Suppressor macrophage treated with lipopolysaccharide for 1 hour (primary cell): ENCODE measurements around the gene SLC25A12.
"Not testable (repeated sequence)": the region's sequence is repeated elsewhere in the genome, so short reads cannot be mapped to it uniquely, and the experiment has no call there.

ENCODE experiments used
- DNase-seq, 3 donors: peaks; one replicate each; pipeline ENCODE4 v3.0.0-alpha.2; 2020 to 2022

Gene SLC25A12

GRCh38 chr2:171788316-171788993 is 105.6 kb downstream of the SLC25A12 start:
- DNase-seq = no peak

- no peak for DNase-seq
Observed at GRCh38 chr2:171787333-171788072, 106.5 kb downstream of the SLC25A12 start.

- no peak for DNase-seq
Observed at GRCh38 chr2:171785450-171785849, 108.6 kb downstream of the SLC25A12 start.

- DNase-seq = no peak
Observed at GRCh38 chr2:171778515-171778914, 115.5 kb downstream of the SLC25A12 start.

GRCh38 chr2:171774581-171774980 is 119.5 kb downstream of the SLC25A12 start:
- DNase-seq = not testable (repeated sequence)

- no peak for DNase-seq
Observed at GRCh38 chr2:171772373-171772772, 121.7 kb downstream of the SLC25A12 start.

- no peak for DNase-seq
Observed at GRCh38 chr2:171771463-171771862, 122.6 kb downstream of the SLC25A12 start.

GRCh38 chr2:171763602-171764001 is 130.4 kb downstream of the SLC25A12 start:
- no peak for DNase-seq

- DNase-seq = peak in 2 of 3 donors; percentile 4 to 17
Observed at GRCh38 chr2:171762879-171763573, 131.0 kb downstream of the SLC25A12 start.

GRCh38 chr2:171761176-171761575 is 132.9 kb downstream of the SLC25A12 start:
- DNase-seq = not testable (repeated sequence)

GRCh38 chr2:171758762-171759161 is 135.3 kb downstream of the SLC25A12 start:
- not testable (repeated sequence) for DNase-seq

GRCh38 chr2:171754254-171754939 is 139.6 kb downstream of the SLC25A12 start:
- DNase-seq = no peak

- DNase-seq = no peak
Observed at GRCh38 chr2:171747371-171747770, 146.7 kb downstream of the SLC25A12 start.

- no peak for DNase-seq
Observed at GRCh38 chr2:171745806-171746205, 148.2 kb downstream of the SLC25A12 start.

GRCh38 chr2:171745141-171745540 is 148.9 kb downstream of the SLC25A12 start:
- no peak for DNase-seq

- DNase-seq = no peak
Observed at GRCh38 chr2:171742760-171743159, 151.3 kb downstream of the SLC25A12 start.

GRCh38 chr2:171741189-171741588 is 152.9 kb downstream of the SLC25A12 start:
- peak in 1 of 3 donors; percentile 14 for DNase-seq

GRCh38 chr2:171735991-171736710 is 157.9 kb downstream of the SLC25A12 start:
- DNase-seq = peak in 1 of 3 donors; percentile 12
